HG03280 (cell line): Measurements from ENCODE around the gene ZNF121.
A peak's percentile ranks its signal among the peaks of the same experiment; 100 is the strongest.
"Not testable (repeated sequence)": the region's sequence is repeated elsewhere in the genome, so short reads cannot be mapped to it uniquely, and the experiment has no call there.

Experiments
- ATAC-seq: cut with Tn5 transposase; IDR thresholded peaks from one replicate; pipeline ENCODE4 v1.9.1; 2021; ENCODE audit warnings: mild to moderate bottlenecking, moderate library complexity; ENCODE audit not compliant: unreplicated experiment

The ZNF121 gene

DNA sequence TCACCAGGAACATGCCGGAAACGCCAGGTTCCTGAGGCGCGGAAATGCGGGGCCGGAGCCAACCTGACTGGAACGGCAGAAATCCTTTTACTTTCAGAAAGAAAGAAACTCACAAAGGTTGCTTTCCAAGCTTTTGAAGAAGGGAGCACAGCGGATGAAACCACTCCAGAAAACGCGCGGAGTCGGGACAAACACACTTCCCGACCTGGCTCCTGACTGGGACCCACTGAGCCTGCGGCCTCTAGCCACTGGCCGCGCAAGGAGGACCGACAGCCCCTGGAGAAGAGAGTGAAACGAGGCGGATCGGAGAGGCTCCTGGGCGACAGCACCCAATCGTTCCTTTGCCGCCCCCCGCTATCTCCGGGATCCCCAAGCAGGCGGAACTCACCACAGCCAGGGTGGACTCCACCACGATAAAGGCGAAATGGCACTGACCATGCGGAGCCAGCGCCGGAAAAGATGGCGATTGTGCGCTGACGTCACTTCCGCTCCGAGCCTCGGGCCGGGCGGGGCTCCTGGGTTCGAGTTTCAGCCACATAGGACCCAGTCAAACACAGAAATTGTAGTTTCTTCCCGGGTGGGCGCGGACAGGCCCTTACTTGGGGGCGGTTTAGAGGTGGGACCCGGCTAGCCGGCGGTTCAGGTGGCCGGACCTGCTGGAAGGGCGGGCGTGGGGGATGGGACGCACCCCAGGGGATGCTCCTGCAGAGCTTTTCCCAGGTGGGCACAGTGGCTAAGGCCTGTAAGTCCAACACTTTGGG is at the start of gene ZNF121:
Gene ZNF121, minus strand, starts transcription at position 432 of the 761 bp plus-strand sequence. CDS start 16,407 bp downstream, outside the sequence.
- ATAC-seq = peak; percentile 91

- ATAC-seq = no peak
Measured at GRCh38 chr19:9627856-9628255, 43.6 kb upstream of the ZNF121 start.

DNA sequence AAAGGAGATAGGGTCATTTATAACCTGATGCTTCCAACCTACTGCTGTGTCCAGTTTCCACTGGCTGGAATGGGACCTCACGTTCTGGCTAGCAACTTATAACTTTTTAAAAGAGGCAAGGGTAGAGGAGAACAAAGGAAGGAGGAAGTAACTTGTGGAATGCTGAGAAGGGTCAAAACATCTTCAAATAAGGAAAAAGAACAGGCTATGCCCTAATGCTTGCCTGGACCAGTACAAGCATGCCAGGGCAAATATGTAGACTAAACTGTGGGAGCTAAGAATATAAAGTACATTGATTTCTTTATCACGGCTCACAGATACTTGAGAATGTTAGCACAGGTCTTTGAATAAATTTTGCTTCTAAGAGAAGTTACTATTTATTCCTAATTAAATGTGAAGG is 38.2 kb upstream of the ZNF121 start:
- ATAC-seq = no peak

- ATAC-seq = peak; percentile 84
Measured at GRCh38 chr19:9621156-9622037, 37.1 kb upstream of the ZNF121 start, which contains the start of gene ZNF561. ZNF561 (minus strand) TSS chr19:9621232; CDS start chr19:9619456, 1,776 bp downstream.

DNA sequence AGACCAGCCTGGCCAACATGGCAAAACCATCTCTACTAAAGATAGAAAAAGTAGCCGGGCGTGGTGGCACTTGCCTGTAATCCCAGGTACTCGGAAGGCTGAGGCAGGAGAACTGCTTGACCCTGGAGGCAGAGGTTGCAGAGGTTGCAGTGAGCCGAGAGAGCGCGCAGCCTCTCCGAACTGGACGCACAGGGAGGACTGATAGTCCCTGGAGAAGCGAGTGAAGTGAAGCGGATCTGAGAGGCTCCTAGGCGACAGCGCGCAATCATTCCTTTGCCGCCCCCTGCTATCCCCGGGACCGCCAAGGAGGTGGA is 36.5 kb upstream of the ZNF121 start:
- ATAC-seq = no peak

- ATAC-seq = no peak
Measured at GRCh38 chr19:9615844-9616243, 31.5 kb upstream of the ZNF121 start.

GRCh38 chr19:9610484-9611113 is 26.3 kb upstream of the ZNF121 start:
- no peak for ATAC-seq

- no peak for ATAC-seq
Measured at GRCh38 chr19:9608912-9609311, 24.6 kb upstream of the ZNF121 start.

DNA sequence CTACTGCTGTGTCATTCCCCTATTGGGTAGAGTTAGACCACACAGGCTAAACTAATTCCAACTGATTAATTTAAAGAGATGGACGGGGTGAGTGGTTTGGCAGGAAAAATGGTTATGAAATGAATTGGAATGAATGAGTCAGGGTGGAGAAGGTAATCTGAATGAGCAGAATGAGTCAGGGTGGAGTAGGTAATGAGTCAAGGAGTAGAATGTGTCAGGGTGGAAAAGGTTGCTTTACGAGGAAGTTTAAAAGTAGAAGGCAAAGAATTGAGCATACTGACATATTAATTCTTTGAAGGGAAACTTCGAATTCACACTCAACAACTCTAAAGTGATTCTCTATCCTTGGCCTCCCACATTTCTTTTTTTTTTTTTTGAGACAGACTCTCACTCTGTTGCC is 12.7 kb upstream of the ZNF121 start:
- no peak for ATAC-seq

- ATAC-seq = no peak
Measured at GRCh38 chr19:9586764-9587163, 2.5 kb upstream of the ZNF121 start.

DNA sequence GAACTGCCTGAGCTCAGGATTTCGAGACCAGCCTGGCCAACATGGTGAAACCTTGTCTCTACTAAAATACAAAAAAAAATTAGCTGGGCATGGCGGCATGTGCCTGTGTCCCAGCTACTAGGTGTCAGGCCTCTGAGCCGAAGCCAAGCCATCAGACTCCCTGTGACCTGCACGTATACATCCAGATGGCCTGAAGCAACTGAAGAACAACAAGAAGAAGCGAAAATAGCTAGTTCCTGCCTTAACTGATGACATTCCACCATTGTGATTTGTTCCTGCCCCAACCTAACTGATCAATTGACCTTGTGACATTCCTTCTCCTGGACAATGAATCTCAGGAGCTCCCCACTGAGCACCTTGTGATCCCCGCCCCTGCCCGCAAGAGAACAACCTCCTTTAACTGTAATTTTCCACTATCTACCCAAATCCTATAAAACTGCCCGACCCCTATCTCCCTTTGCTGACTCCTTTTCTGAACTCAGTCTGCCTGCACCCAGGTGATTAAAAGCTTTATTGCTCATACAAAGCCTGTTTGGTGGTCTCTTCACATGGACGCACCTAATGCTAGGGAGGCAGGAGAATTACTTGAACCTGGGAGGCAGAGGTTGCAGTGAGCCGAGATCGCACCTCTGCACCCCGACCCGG is 2.1 kb downstream of the ZNF121 start:
- ATAC-seq = not testable (repeated sequence)

GRCh38 chr19:9580728-9581127 is 3.6 kb downstream of the ZNF121 start:
- ATAC-seq = no peak

DNA sequence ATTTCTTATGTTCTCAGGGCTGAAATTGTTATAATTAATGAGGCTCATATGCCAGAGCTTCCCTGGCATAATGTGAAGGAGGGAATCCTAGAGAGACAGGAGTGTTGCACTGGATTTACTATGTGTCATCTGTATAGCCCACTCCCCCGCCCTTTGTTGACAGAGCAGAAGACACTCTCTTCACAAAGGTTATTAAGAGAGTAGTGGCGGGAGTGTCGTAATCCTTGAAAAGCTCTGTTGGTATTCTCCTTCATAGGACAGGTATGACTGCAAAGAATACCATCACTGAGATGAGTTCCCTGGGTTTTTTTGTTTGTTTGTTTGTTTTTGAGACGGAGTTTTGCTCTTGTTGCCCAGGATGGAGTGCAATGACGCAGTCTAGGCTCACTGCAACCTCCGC is 14.0 kb downstream of the ZNF121 start:
- no peak for ATAC-seq

DNA sequence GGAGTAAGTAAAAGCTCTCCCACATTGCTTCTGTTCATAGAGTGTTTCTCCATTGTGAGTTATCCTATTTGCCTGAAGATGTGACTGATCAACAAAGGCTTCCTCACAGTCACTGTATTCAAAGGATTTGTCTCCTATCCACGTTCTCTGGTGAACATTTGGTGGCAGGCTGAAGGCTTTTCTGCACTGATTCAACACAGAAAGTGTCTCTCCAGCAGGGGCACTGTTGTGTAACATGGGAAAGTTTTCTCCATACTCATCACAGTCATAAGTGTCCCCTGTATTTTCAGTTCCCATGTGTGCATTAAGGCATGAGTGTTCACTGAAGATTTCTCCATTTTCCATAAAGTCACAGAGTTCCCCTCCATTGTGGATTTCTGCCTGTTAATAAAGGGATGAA is 17.6 kb downstream of the ZNF121 start:
- no peak for ATAC-seq

GRCh38 chr19:9565900-9566705 is 18.2 kb downstream of the ZNF121 start:
- ATAC-seq = no peak

GRCh38 chr19:9552536-9553274 is 31.6 kb downstream of the ZNF121 start:
- no peak for ATAC-seq

DNA sequence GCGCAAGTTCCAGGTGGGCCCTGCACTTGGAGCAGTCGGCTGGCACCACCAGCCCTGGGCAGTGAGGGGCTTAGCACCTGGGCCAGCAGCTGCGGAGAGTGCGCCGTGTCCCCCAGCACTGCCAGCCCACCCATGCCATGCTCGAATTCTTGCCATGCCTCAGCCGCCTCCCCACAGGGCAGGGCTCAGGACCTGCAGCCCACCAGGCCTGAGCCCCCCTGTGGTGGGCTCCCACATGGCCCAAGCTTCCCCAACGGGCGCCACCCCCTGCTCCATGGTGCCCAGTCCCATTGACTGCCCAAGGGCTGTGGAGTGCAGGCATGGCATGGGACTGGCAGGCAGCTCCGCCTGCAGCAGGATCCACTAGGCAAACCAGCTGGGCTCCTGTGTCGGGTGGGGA is 36.4 kb downstream of the ZNF121 start:
- ATAC-seq = no peak

- not testable (repeated sequence) for ATAC-seq
Measured at GRCh38 chr19:9541281-9541680, 43.0 kb downstream of the ZNF121 start.

DNA sequence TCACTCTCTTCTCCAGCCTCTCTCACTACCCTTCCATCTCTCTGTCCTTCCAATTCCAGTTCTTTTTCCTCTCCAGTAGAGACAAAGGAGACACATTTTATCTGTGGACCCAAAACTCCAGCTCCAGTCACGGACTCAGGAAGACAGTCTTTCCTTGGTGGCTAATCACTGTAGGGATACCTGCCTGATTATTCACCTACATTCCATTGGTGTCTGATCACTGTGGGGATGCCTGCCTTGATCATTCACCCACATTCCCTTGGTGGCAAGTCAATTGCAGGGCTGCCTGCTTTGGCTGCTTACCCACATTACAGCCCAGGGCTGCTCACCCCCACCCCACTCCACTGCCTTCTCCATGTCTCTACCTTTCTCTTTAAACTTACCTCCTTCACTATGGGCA is 44.4 kb downstream of the ZNF121 start:
- not testable (repeated sequence) for ATAC-seq

DNA sequence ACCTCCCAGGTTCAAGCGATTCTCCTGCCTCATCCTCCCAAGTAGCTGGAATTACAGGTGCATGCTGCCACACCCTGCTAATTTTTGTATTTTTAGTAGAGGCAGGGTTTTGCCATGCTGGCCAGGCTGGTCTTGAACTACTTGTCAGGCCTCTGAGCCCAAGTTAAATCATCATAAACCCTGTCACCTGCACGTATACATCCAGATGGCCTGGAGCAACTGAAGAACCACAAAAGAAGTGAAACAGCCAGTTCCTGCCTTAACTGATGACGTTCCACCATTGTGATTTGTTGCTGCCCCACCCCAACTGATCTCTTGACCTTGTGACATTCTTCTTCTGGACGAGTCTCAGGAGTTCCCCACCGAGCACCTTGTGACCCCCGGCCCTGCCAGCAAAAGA is 45.1 kb downstream of the ZNF121 start:
- ATAC-seq = not testable (repeated sequence)
